Neural cell (in vitro differentiated cells): ENCODE data around the gene NGB. TPM values are rescaled to one million over a fixed set of nuclear protein-coding genes. Genes with fewer than 3 reads are reported as not detected.

ENCODE experiments used
- H2AFZ ChIP-seq: fragments of 200-600, 300-800 bp; sonication (generic), shearing (Covaris generic); 2 replicates; pipeline ENCODE4 v1.6.0; 2014; ENCODE audit warnings: low read depth, mild to moderate bottlenecking, antibody characterized with exemption, low read length, moderate library complexity
- H3F3A ChIP-seq: fragments of 200-600 bp; shearing (Covaris generic); 2 replicates; pipeline ENCODE4 v1.6.1; 2016; ENCODE audit warnings: mild to moderate bottlenecking, moderate library complexity, mixed read lengths, antibody characterized with exemption, low read length; ENCODE audit not compliant: insufficient read depth, poor library complexity, severe bottlenecking
- H3K27ac ChIP-seq: fragments of 200-600, 300-800 bp; sonication (generic), shearing (Covaris generic); 2 replicates; pipeline ENCODE4 v1.5.1; 2014; ENCODE audit warnings: mild to moderate bottlenecking, low read length, moderate library complexity
- H3K27me3 ChIP-seq: fragments of 300-800, 200-600 bp; sonication (generic), shearing (Covaris generic); 2 replicates; pipeline ENCODE4 v1.6.0; 2014; ENCODE audit warnings: mild to moderate bottlenecking, low read depth, low read length, moderate library complexity; ENCODE audit not compliant: insufficient read depth
- H3K36me3 ChIP-seq: fragments of 300-800, 200-600 bp; sonication (generic), shearing (Covaris generic); 2 replicates; pipeline ENCODE4 v1.5.1; 2014; ENCODE audit warnings: mild to moderate bottlenecking, antibody characterized with exemption, low read length, moderate library complexity; ENCODE audit not compliant: insufficient read depth
- H3K4me2 ChIP-seq: fragments of 300-800, 200-600 bp; sonication (generic), shearing (Covaris generic); 2 replicates; pipeline ENCODE4 v1.6.0; 2014; ENCODE audit warnings: mild to moderate bottlenecking, low read length
- H3K4me3 ChIP-seq: fragments of 300-800, 200-600 bp; sonication (generic), shearing (Covaris generic); 2 replicates; pipeline ENCODE4 v1.5.1; 2014; ENCODE audit warnings: mild to moderate bottlenecking, low read length, moderate library complexity
- H3K79me2 ChIP-seq: fragments of 200-600 bp; shearing (Covaris generic); replicated peaks from 2 replicates; pipeline ENCODE4 v1.6.0; 2014; ENCODE audit warnings: mild to moderate bottlenecking, low read length, moderate library complexity; ENCODE audit not compliant: insufficient read depth
- H3K9ac ChIP-seq: fragments of 300-800, 200-600 bp; sonication (generic), shearing (Covaris generic); 2 replicates; pipeline ENCODE4 v1.6.1; 2016; ENCODE audit warnings: mild to moderate bottlenecking, low read length, mixed read lengths
- H3K9me2 ChIP-seq: fragments of 200-600 bp; shearing (Covaris generic); 2 replicates; pipeline ENCODE4 v1.6.1; 2016; ENCODE audit warnings: mild to moderate bottlenecking, low read length, mixed read lengths; ENCODE audit not compliant: insufficient read depth
- H3K9me3 ChIP-seq: fragments of 200-600, 300-800 bp; sonication (generic), shearing (Covaris generic); 2 replicates; pipeline ENCODE4 v1.6.1; 2016; ENCODE audit warnings: mild to moderate bottlenecking, mixed run types, low read length, moderate library complexity, mixed read lengths
- H4K20me1 ChIP-seq: fragments of 200-600 bp; shearing (Covaris generic); 2 replicates; pipeline ENCODE4 v1.6.1; 2016; ENCODE audit warnings: mild to moderate bottlenecking, mixed run types; ENCODE audit not compliant: insufficient read depth
- EP300 ChIP-seq: fragments of 450-650 bp; conservative IDR thresholded peaks from 2 replicates; pipeline ENCODE4 v1.6.1; 2014; ENCODE audit warnings: antibody characterized with exemption, mild to moderate bottlenecking, moderate library complexity; ENCODE audit not compliant: poor library complexity, severe bottlenecking
- EZH2 ChIP-seq: fragments of 200-600, 300-800 bp; shearing (Covaris generic), sonication (generic); IDR thresholded peaks from 2 replicates; pipeline ENCODE4 v1.6.1; 2014; ENCODE audit warnings: antibody characterized with exemption, low read length, borderline replicate concordance, mild to moderate bottlenecking; ENCODE audit not compliant: insufficient read depth, poor library complexity, severe bottlenecking
- MXI1 ChIP-seq: fragments of 450-650 bp; conservative IDR thresholded peaks from 2 replicates; pipeline ENCODE4 v1.6.1; 2014; ENCODE audit warnings: antibody characterized with exemption, mild to moderate bottlenecking; ENCODE audit not compliant: poor library complexity, severe bottlenecking
- POLR2AphosphoS5 ChIP-seq: IDR thresholded peaks from 2 replicates; pipeline ENCODE4 v1.6.1; 2012
- RAD21 ChIP-seq: fragments of 450-650 bp; conservative IDR thresholded peaks from 2 replicates; pipeline ENCODE4 v1.6.1; 2014; ENCODE audit warnings: antibody characterized with exemption, mild to moderate bottlenecking, moderate library complexity
- REST ChIP-seq: IDR thresholded peaks from 2 replicates; pipeline ENCODE4 v1.6.1; 2012; ENCODE audit warnings: borderline replicate concordance
- SMC3 ChIP-seq: fragments of 450-650 bp; conservative IDR thresholded peaks from 2 replicates; pipeline ENCODE4 v1.6.1; 2014; ENCODE audit warnings: antibody characterized with exemption, mild to moderate bottlenecking, moderate library complexity; ENCODE audit not compliant: poor library complexity
- TAF1 ChIP-seq: IDR thresholded peaks from 2 replicates; pipeline ENCODE4 v1.6.1; 2012; ENCODE audit warnings: low read depth
- polyA plus RNA-seq: library from polyadenylated mRNA; depleted of rRNA; stranded (reverse); fragments of >200 nt; gene quantifications from 2 replicates; pipeline ENCODE4 v1.2.3, GENCODE V29; 2014
- TF ChIP-seq, protein P1 (sequence below): fragments of 450-650 bp; IDR thresholded peaks from 2 replicates; pipeline ENCODE4 v1.5.1; 2014; ENCODE audit warnings: antibody characterized with exemption, mild to moderate bottlenecking, moderate library complexity; ENCODE audit not compliant: poor library complexity, severe bottlenecking

Gene NGB
- polyA plus RNA-seq, 1 donor from 2014 or later = 0.87 TPM

DNA sequence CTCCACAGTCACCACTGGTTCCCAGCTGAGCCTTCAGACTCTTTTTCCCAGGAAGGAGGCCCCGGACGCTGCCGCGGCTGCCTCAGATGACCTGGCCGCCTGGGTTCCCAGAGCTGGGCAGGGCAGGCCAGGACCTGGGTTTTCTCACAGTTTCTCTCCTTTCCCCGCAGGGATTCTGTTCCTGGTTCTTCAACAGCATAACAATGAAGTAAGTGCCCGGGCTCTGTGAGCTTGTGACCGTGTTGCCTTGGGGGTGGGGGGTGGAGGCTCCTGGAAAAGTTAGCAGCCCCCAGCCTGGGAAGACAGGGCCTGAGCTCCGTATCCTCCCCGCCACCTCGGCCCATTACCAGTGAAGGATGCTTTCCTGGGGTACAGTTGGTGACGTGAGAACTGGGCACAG, 45.8 kb downstream of the NGB start:
- no peak for TF ChIP-seq MXI1
- no peak for TF ChIP-seq TAF1
- TF ChIP-seq, protein P1, sequence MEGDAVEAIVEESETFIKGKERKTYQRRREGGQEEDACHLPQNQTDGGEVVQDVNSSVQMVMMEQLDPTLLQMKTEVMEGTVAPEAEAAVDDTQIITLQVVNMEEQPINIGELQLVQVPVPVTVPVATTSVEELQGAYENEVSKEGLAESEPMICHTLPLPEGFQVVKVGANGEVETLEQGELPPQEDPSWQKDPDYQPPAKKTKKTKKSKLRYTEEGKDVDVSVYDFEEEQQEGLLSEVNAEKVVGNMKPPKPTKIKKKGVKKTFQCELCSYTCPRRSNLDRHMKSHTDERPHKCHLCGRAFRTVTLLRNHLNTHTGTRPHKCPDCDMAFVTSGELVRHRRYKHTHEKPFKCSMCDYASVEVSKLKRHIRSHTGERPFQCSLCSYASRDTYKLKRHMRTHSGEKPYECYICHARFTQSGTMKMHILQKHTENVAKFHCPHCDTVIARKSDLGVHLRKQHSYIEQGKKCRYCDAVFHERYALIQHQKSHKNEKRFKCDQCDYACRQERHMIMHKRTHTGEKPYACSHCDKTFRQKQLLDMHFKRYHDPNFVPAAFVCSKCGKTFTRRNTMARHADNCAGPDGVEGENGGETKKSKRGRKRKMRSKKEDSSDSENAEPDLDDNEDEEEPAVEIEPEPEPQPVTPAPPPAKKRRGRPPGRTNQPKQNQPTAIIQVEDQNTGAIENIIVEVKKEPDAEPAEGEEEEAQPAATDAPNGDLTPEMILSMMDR = no peak
- TF ChIP-seq EZH2 = no peak
- TF ChIP-seq POLR2AphosphoS5 = no peak
- TF ChIP-seq EP300 = no peak
- no peak for TF ChIP-seq SMC3
- no peak for TF ChIP-seq REST
- no peak for TF ChIP-seq RAD21
- Histone ChIP-seq H3K36me3 (no peaks in the 10 kb centered on the region), H3K9ac (no peak overlapping the region), H2AFZ (no peak overlapping the region), H4K20me1 (no peaks in the 10 kb centered on the region), H3K27ac (no peak overlapping the region), H3K27me3 (no peaks in the 10 kb centered on the region), H3K4me2 (no peak overlapping the region), H3F3A (no peaks in the 10 kb centered on the region), H3K79me2 (no peaks in the 10 kb centered on the region), H3K4me3 (no peak overlapping the region), H3K9me2 (no peaks in the 10 kb centered on the region), H3K9me3 (no peaks in the 10 kb centered on the region)

DNA sequence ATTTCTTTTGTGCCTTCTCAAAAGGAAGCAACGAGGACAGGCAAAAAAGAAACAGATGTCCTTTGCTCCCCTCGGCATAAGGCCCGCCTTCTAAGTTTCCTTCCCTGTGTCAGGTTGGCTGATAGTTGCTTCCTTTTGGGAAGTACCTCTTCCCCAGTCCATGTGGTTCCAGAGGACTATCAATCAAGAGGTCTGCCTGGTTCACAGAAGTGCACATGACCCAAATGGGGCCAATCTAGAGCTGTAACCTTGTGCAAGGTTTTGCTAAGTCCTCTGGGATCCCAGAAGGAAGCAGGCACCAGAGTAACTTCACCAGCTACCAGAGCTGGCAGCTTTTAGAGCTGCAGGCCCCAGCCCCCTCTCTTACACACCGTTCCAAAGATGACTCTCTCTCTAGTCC, 46.8 kb downstream of the NGB start:
- no peaks in the 10 kb centered on the region for H3K79me2 ChIP-seq
- H3K27me3 ChIP-seq = no peaks in the 10 kb centered on the region
- H3K4me2 ChIP-seq = peak overlapping the region; percentile 39
- no peaks in the 10 kb centered on the region for H4K20me1 ChIP-seq
- no peaks in the 10 kb centered on the region for H3K36me3 ChIP-seq
- no peaks in the 10 kb centered on the region for H3F3A ChIP-seq
- H3K4me3 ChIP-seq = peak overlapping the region; percentile 51
- H3K9me3 ChIP-seq = no peaks in the 10 kb centered on the region
- peak overlapping the region; percentile 85 for H3K27ac ChIP-seq
- H3K9me2 ChIP-seq = no peaks in the 10 kb centered on the region
- H2AFZ ChIP-seq = no peak overlapping the region
- TF ChIP-seq REST (no peak), TAF1 (no peak), SMC3 (no peak), POLR2AphosphoS5 (no peak), EZH2 (no peak), RAD21 (no peak), EP300 (no peak), MXI1 (no peak)
- TF ChIP-seq, protein P1 = no peak
- H3K9ac ChIP-seq = peak overlapping the region; percentile 44
